HTR-8/SVneo (cell line): ENCODE results near the gene BTF3L4.
"Not testable (repeated sequence)": the region's sequence is repeated elsewhere in the genome, so short reads cannot be mapped to it uniquely, and the experiment has no call there.

Experiments
- DNase-seq: peaks from one replicate; pipeline ENCODE4 v3.0.0; 2011; ENCODE audit warnings: low spot score, mixed read lengths; ENCODE audit not compliant: insufficient read length
- FAIRE-seq: peaks from 2 replicates; lab custom pipeline; 2011; peaks lifted over from hg19 to GRCh38; lab: Jason Lieb, UNC

BTF3L4 gene

DNA sequence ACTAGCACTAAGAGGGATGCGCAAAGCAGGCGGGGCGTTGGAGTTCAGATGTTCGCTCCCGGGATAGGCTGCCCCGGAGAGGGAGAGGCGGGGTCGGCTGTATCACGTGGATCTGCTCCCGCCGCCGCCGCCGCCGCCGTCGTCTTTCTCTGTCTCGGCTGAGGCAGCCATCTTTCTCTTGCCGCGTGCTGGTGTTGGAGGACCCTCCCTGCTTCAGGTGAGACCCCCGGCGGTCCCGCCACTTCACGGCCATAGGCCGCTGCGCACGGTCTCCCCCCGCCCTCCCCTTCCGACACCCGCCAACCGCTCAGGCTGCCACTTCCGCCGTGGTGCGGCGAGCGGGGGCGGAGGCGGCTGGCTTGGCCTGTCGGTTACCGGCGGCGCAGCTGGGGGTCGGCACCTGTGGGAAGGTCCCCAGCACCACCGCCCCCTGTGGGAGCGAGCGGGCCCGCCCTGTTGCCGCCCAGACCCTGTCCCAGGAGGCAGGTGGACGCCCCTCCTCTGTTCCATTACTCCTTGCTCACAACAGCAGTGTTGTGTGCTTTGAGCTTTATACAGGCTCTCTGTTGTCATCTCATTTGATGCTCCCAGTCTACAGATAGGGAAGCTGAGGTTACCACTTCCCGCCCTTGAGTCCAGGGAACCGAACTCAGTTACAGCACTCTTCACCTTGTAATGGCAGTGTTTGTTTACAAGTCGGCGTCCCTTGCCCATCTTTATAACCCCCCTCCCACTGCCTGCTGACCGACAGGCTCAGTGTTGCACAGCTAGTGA is at the start of gene BTF3L4:
Gene BTF3L4, plus strand, starts transcription at position 133 of the 774 bp plus-strand sequence. CDS start 3,553 bp downstream, outside the sequence.
- FAIRE-seq (peak; percentile 76), DNase-seq (peak; percentile 85)

DNA sequence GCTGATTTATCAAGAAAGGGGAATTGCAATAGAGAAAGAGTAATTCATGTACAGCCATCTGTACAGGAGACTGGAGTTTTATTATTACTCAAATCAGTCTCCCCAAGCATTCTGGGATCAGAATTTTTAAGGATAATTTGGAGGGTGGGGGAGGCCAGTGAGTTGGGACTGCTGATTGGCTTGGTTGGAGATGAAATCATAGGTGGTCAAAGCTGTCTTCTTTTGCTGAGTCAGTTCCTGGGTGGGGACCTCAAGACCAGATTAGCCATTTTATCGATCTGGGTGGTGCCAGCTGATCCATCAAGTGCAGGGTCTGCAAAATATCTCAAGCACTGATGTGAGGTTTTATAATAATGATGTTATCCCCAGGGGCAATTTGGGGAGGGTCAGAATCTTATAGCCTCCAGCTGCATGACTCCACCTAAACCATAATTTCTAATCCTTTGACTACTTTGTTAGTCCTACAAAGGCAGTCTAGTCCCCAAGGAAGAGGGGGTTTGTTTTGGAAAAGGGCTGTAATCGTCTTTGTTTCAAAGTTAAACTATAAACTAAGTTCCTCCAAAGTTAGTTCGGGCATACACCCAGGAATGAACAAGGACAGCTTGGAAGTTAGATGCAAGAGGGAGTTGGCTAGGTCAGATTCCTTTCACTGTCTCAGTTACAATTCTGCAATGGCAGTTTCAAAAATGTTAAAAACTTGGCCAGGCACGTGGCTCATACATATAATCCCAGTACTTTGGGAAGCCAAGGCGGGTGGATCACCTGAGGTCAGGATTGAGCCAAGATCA is 48.7 kb upstream of the BTF3L4 start:
- FAIRE-seq (no peak), DNase-seq (no peak)

DNA sequence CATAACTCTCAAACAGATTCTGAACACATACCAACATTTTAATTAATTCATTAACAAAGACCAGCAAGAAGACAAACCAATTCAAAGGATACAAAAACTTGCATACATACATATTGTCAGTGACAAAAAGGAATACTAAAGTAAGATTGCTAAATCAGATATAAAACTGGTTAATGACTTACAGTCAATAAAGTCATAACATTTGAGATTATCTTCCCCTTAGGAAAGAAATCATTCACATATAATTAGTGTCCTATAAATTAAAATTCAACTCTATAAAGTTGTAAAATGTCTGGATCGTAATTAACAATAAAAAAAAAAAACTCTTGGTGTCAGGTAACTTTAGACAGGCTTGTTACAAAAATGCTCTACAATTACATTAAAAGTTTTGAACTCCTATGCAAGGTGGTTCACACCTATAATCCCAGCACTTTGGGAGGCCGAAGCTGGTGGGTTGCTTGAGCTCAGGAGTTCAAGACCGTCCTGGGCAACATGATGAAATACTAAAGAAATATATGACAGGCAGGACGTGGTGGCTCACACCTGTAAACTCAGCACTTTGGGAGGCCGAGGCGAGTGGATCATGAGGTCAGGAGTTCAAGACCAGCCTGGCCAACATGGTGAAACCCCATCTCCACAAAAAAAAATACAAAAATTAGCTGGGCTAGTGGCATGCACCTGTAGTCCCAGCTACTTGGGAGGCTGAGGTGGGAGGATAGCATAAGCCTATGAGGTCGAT is 47.9 kb upstream of the BTF3L4 start:
- DNase-seq (no peak), FAIRE-seq (no peak)

DNA sequence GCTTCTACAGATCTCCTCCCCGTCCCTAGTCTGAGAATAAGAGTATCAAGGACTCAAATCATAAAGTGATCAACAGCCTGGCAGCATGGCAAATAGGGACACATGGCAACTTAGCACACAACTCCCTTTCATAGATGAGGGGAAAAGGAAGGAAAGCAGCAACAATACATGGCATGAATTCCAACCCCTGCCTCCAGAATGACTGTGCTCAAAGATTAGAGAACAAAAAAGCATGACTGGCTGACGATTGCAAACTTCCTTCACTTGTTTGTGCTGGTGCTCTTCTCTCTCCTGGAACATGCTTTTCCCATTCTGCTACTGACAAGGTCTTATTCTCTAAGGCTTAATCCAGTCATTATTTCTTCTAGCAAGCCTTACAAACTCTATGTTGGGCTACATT is 34.0 kb upstream of the BTF3L4 start:
- DNase-seq (no peak), FAIRE-seq (no peak)

DNA sequence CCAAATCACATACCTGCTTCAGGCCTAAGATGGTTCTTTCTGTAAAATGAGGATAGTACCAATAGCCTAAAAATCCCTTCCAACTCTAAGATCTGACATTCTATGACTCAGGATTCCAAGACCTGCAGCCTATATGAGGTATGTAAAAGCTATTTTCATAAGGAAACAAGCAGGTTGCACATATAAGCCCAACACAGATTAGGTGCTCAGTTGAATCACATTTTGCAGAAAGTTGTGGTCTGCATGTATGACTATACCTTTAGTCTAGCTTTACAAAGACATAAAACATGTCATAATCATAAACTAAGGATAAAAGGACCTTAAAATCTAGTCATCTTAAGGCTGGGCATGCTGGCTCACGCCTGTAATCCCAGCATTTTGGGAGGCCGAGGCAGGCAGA is 29.8 kb upstream of the BTF3L4 start:
- FAIRE-seq (no peak), DNase-seq (no peak)

DNA sequence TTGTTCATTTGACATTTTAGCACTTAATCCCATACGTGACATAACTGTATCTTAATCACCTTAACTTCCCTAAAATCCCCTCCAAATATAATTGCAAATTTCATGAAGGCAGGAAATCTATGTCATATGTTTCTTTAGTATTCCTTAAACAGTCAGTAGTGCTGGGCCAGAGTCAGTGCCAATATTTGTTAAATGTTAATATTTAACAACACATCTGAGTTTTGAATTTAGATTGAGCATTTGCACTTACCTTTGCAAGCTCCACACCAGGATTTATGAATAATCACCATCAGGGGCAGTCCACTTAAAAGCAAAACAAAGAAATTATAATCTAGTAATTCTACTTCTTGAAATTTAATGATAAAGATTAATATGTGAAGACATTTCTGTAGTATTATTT is 27.8 kb upstream of the BTF3L4 start:
- no peak for FAIRE-seq

DNA sequence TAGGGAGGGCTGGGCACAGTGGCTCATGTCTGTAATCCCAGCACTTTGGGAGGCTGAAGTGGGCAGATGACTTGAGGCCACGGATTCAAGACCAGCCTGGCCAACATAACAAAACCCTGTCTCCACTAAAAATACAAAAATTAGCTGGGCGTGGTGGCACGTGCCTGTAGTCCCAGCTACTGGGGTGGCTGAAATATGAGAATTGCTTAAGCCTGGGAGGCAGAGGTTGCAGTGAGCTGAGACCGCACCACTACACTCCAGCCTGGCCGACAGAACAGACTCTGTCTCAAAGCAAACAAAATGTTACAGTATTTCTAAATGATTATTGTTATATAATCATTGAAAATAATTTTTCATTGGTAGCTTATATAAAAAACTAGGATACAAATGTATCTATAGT is 27.3 kb upstream of the BTF3L4 start:
- not testable (repeated sequence) for FAIRE-seq, DNase-seq

More for the DNA sequence above, 27.8 kb upstream of the BTF3L4 start:
- no peak for DNase-seq

DNA sequence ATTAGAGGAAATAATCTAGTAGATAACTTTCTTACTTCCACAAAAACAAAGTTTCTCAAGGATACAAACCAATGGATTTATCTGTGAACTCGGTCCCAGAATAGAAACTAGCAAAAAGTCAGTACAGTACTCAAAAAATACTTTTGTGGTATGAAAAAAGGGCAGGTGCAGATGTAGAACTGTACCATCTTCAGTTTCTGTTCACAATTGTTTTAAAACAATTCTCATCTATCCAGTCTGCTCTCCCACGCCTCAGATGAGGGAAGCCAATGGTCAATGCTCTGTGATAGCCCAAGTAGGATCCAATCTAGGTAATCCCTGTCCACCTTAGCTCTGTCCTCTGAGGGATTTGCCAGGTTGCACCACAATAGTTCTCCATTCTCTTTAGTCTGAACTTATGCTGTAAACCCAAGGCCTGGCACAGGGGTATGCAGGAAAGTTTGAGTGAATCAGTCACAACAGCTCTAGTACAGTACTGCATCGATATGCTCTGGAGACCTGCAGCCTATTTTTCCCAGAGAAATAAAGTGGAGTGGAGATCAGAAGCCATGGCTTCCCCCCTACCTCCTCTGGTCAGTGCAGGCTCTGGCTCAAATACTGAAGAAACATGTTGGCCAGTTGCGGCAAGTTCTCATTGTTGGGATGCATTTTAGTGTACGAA is 23.8 kb upstream of the BTF3L4 start:
- FAIRE-seq (no peak), DNase-seq (no peak)

DNA sequence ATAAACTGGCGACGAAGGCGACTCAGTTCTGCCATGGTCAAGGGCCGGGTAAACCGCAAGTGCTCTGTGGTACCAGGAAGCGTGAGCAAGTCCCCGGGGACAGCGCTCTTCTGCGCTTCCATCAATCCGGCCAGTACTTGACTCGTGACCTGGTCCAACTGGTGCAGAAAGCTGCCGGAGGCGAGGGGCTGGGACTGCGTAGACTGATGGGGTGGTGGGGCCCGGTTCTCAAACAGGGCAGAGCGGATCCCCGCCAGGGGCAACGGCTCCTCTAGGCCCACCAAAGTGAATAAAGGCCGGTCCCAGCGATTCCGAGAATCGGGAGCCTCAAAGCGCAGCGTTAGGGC is 23.3 kb upstream of the BTF3L4 start:
- no peak for DNase-seq

DNA sequence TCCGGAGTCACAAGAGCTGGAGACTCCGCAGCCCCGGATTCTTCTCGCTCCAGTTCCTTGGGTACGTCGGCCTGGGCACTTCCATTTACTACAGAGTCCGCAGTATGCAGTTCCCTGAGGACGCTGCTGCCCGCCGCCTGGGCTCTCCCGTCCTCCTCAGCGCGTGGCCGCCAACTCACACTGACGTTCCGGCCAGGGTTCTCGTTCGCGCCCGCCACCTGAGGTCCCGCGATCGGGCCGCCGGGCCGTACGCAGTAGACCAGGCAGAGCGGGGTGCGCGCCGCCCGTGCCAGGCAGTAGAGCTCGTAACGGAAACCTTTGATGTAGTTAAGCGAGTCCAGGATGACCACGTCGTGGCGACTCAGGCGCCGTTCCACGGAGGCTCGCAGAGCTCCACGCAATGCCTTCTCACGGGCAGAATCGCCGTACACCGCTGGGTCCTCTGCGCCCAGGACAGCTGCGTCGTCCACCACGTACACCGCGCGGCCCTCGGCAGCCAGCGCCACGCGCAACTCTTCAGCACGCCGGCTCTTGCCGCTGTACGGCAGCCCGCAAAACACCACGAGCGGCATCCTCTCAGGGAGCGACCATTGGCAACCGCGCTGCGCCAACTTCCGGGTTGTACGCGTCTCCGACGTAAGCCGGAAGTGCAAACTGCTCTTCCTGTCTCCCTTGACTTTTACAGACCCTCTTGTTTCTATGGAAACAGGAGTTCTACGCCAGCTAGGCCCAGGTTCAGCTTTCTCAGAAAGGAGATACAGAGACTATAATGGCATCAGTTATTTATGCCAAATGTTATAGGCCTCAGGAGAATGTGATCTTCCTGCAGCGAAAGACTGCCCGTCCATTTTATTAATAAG is 22.7 kb upstream of the BTF3L4 start, which contains the start of gene KTI12:
Gene KTI12, minus strand, starts transcription at position 621 of the 860 bp plus-strand sequence. Its CDS starts 49 bp downstream, at position 572.
- DNase-seq (peak; percentile 87), FAIRE-seq (no peak)

More for the DNA sequence above, 23.3 kb upstream of the BTF3L4 start:
- FAIRE-seq, result no peak

DNA sequence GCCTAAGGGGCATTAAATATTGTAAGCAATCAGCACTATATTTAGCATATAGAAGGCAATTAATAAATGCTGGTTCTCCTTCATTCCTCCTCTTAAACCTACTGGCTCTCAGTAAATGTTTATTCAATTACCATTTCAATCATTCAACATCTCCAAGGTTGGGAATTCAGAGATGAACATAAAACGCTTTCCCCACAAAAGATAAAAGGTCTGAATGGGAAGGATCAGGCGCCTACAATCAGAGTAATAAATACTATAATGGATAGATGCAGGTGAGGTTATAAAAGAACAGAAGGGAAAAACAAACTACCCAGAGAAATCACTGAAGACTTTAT is 22.1 kb upstream of the BTF3L4 start:
- FAIRE-seq, result no peak
- DNase-seq, result no peak

DNA sequence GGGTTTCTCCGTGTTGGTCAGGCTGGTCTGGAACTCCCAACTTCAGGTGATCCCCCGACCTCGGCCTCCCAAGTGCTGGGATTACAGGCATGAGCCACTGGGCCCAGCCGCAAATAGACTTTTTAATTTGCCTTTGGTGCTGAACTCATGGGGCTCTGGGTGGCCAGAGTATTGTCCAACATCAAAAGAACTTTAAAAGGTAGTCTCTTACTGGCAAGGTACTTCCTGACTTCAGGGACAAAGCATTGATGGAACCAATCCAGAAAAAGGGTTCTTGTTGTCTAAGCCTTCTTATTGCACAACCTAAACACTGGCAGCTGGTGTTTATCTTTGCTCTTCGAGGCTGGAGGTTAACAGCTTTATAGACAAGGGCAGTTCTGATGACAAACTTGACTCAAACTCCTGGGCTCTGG is 18.7 kb upstream of the BTF3L4 start:
- DNase-seq (no peak), FAIRE-seq (no peak)

DNA sequence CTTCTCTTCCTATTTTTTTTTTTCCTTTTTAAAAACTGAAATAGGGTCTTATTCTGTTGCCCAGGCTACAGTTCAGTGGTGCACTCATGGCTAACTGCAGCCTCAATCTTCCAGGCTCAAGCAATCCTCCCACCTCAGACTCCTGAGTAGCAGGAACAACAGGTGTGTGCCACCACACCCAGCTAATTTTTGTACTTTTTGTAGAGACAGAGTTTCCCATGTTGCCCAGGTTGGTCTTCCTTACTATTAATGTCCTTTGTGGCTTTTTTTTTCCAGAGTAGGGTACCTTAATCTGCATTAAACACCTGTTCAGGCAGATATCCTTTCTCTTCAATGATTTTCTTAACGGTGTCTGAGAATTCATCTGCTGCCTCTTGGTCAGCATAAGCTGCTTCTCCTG is 18.2 kb upstream of the BTF3L4 start:
- DNase-seq, result no peak
- FAIRE-seq, result no peak

DNA sequence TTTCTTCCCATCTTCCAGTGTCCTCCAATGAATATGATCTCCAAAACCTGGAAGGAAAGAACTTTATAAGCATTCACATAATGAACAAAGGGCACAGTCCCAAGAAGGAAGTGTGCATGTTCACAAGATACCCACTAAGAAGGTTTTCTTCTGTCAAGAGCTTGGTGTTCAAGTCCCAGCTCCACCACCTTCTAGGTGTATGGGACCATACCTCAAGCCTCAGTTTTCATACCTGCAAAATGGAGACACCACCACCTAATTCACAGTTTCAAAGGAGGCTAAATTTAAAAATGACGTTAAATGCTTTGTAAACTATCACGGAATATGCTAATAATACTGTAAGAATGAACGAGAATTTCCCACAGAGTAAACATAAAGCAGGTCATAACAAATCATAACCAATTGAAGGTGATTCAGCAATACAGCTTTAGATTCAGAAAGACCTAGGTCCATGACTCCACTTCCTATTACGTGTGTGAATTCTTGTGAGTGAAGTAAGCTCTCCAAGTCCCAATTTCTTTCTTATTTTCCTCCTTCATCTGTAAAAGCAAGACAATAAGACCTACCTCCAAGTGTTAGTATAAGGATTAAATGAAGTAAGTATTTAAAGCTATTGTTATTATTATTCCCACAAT is 14.4 kb upstream of the BTF3L4 start:
- no peak for FAIRE-seq

DNA sequence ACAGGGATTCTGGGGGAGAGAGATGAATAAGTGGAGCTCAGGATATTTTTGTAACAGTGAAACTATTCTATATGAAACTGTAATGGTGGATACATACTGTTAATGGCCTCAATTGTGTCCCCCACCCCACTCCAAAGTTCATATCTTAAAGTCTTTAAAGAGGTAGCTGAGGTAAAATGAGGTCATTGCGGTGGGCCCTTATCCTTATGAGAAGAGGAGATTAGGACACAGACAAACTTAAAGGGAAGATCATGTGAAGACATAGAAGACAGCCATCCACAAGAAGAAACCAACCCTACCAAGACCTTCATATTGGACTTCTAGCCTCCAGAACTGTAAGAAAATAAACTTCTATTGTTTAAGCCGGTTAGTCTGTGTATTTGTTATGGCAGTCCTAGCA is 10.9 kb upstream of the BTF3L4 start:
- no peak for DNase-seq
- no peak for FAIRE-seq

More for the DNA sequence above, 14.4 kb upstream of the BTF3L4 start:
- no peak for DNase-seq

DNA sequence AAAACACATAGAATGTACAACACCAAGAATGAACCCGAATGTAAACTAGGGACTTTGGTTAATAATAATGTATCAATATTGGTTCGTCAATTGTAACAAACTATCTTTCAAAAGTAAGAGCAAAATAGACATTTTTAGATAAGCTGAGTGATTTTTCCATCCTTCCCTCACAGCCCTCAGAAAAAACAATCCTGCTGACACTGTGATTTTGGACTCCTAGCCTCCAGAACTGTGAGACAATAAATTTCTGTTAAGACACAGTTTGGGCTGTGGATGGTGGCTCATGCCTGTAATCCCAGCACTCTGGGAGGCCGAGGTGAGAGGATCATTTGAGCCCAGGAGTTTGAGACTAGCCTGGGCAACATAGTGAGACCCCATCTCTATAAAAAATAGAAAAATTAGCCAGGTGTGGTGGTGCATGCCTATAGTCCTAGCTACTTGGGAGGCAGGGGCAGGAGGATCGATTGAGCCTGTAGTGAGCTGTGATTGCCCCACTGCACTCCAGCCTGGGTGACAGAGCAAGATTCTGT is 10.4 kb upstream of the BTF3L4 start:
- DNase-seq, FAIRE-seq: not testable (repeated sequence)

DNA sequence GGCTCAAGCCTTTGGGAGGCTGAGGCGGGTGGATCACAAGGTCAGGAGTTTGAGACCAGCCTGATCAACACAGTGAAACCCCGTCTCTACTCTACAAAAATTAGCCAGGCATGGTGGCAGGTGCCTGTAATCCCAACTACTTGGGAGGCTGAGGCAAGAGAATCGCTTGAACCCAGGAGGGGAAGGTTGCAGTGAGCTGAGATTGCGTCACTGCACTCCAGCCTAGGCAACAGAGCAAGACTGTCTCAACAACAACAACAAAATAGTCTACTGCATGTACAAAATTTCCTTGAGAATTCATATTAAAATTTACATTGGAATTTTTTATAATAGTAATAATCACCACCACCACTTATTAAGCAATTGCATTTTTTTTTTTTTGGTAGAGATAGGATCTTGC is 6.8 kb upstream of the BTF3L4 start:
- not testable (repeated sequence) for FAIRE-seq, DNase-seq

DNA sequence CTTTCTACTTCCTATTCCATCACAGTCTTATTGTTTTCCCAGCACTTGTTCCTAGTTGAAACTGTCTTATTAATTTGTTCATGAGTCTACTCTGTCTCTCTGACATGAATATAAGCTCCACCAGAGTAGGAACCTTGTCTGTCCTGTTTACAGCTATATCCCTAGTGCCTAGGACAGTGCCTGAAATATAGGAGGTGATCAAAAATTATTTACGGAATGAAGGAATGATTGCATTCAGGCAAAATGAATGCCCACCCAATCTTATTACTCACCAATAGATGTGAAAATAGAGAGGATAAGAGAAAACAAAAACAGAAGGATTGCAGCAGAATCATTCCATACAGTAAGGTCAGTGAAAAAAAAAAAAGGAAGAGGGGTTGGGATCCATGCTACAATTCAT is 2.2 kb upstream of the BTF3L4 start:
- FAIRE-seq, result no peak

More for the DNA sequence above, 2.2 kb upstream of the BTF3L4 start:
- DNase-seq, result no peak
